ENCODE results near the gene CACNA2D2. TPM values are rescaled to one million over a fixed set of nuclear protein-coding genes. Genes with fewer than 3 reads are reported as not detected.

CACNA2D2 gene
- total and polyA plus RNA-seq, 2 donors (not counting 1 experiment from before 2014, with no cell fraction given), result 0.06 TPM; not detected in 1

- Histone ChIP-seq H3K4me2 (ENCODE audit: extremely low read depth, insufficient read depth, low read length) (no peak overlapping the region), H3K27ac (ENCODE audit: insufficient read depth, low read length) (no peak overlapping the region), H3K4me1 (ENCODE audit: control insufficient read depth, extremely low read depth, insufficient read depth, low read length) (no peaks in the 10 kb centered on the region), H3K4me3 (replicated peaks in 1 of 4; ENCODE audit: control extremely low read depth in 1 of 4, insufficient read depth in 1 of 4, low read depth in 3 of 4, low read length in 4 of 4) (no peak overlapping the region), H3K27me3 (ENCODE audit: control insufficient read depth, insufficient read depth, low read length) (no peaks in the 10 kb centered on the region), H3K9me3 (ENCODE audit: control insufficient read depth, insufficient read depth, low read depth, low read length) (no peaks in the 10 kb centered on the region), H3K79me2 (ENCODE audit: control insufficient read depth, insufficient read depth, low read length) (no peaks in the 10 kb centered on the region), H3K36me3 (ENCODE audit: control insufficient read depth, insufficient read depth, low read length) (no peaks in the 10 kb centered on the region), H3K9ac (ENCODE audit: insufficient read depth, low read length) (no peak overlapping the region), H4K20me1 (ENCODE audit: control insufficient read depth, extremely low read depth, insufficient read depth, low read length) (no peaks in the 10 kb centered on the region), H2AFZ (ENCODE audit: low read length) (no peak overlapping the region)
- no peak for DNase-seq (ENCODE audit: low read depth in 2 of 2)
- TF ChIP-seq CTCF (conservative IDR thresholded peaks at IDR 0.05 in 1 of 2, IDR thresholded peaks at IDR 0.05 in 1 of 2; ENCODE audit: low read depth in 1 of 2, low read length in 2 of 2) (no peak), EZH2 (IDR thresholded peaks at IDR 0.05; ENCODE audit: low read length, missing control alignments) (no peak)
Measured at GRCh38 chr3:50491023-50491422, 12.4 kb downstream of the CACNA2D2 start.

GRCh38 chr3:50490424-50490823 lies 13.0 kb downstream of the CACNA2D2 start:
- Histone ChIP-seq H3K27ac (ENCODE audit: insufficient read depth, low read length) (no peak overlapping the region), H2AFZ (ENCODE audit: low read length) (no peak overlapping the region), H3K27me3 (ENCODE audit: control insufficient read depth, insufficient read depth, low read length) (no peaks in the 10 kb centered on the region), H3K4me3 (replicated peaks in 1 of 4; ENCODE audit: control extremely low read depth in 1 of 4, insufficient read depth in 1 of 4, low read depth in 3 of 4, low read length in 4 of 4) (no peak overlapping the region), H3K4me1 (ENCODE audit: control insufficient read depth, extremely low read depth, insufficient read depth, low read length) (no peaks in the 10 kb centered on the region), H3K9ac (ENCODE audit: insufficient read depth, low read length) (no peak overlapping the region), H4K20me1 (ENCODE audit: control insufficient read depth, extremely low read depth, insufficient read depth, low read length) (no peaks in the 10 kb centered on the region), H3K36me3 (ENCODE audit: control insufficient read depth, insufficient read depth, low read length) (no peaks in the 10 kb centered on the region), H3K4me2 (ENCODE audit: extremely low read depth, insufficient read depth, low read length) (no peak overlapping the region), H3K79me2 (ENCODE audit: control insufficient read depth, insufficient read depth, low read length) (no peaks in the 10 kb centered on the region), H3K9me3 (ENCODE audit: control insufficient read depth, insufficient read depth, low read depth, low read length) (no peaks in the 10 kb centered on the region)
- TF ChIP-seq CTCF (conservative IDR thresholded peaks at IDR 0.05 in 1 of 2, IDR thresholded peaks at IDR 0.05 in 1 of 2; ENCODE audit: low read depth in 1 of 2, low read length in 2 of 2), result no peak
- TF ChIP-seq EZH2 (IDR thresholded peaks at IDR 0.05; ENCODE audit: low read length, missing control alignments), result no peak
- no peak for DNase-seq (ENCODE audit: low read depth in 2 of 2)

- Histone ChIP-seq H3K4me1 (ENCODE audit: control insufficient read depth, extremely low read depth, insufficient read depth, low read length) (no peaks in the 10 kb centered on the region), H3K27me3 (ENCODE audit: control insufficient read depth, insufficient read depth, low read length) (no peaks in the 10 kb centered on the region), H3K9me3 (ENCODE audit: control insufficient read depth, insufficient read depth, low read depth, low read length) (no peaks in the 10 kb centered on the region), H4K20me1 (ENCODE audit: control insufficient read depth, extremely low read depth, insufficient read depth, low read length) (no peaks in the 10 kb centered on the region), H3K9ac (ENCODE audit: insufficient read depth, low read length) (no peak overlapping the region), H3K4me2 (ENCODE audit: extremely low read depth, insufficient read depth, low read length) (no peak overlapping the region), H3K27ac (ENCODE audit: insufficient read depth, low read length) (no peak overlapping the region), H2AFZ (ENCODE audit: low read length) (no peak overlapping the region), H3K79me2 (ENCODE audit: control insufficient read depth, insufficient read depth, low read length) (no peaks in the 10 kb centered on the region), H3K36me3 (ENCODE audit: control insufficient read depth, insufficient read depth, low read length) (no peaks in the 10 kb centered on the region), H3K4me3 (replicated peaks in 1 of 4; ENCODE audit: control extremely low read depth in 1 of 4, insufficient read depth in 1 of 4, low read depth in 3 of 4, low read length in 4 of 4) (no peak overlapping the region)
- no peak for TF ChIP-seq CTCF (conservative IDR thresholded peaks at IDR 0.05 in 1 of 2, IDR thresholded peaks at IDR 0.05 in 1 of 2; ENCODE audit: low read depth in 1 of 2, low read length in 2 of 2)
- TF ChIP-seq EZH2 (IDR thresholded peaks at IDR 0.05; ENCODE audit: low read length, missing control alignments), result no peak
- no peak for DNase-seq (ENCODE audit: low read depth in 2 of 2)
Measured at GRCh38 chr3:50487181-50487580, 16.3 kb downstream of the CACNA2D2 start.

Data from fibroblast of lung (primary cell).